ENCODE data around the gene PER2.

DNA sequence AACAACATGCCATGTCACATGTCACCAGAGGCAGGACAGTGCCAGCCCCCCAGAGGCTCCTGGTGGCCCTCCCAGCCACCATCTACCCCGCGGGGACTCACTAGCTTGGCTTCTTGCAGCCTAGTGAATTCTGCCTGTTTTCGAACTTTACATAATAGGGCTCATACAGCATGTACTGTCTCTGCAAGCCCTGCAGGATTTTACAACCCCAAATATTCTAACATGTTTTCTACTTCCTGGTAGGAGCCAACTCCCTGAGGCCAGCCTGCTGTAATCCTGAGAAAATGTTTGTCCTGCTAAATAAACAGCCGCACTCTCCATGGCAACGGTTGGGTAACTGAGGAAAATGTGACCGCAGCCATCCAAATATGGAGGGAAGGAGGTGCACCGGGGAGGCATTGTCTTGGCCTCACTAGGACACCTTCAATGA, 2.7 kb downstream of the PER2 start:
- TF ChIP-seq, protein P1, sequence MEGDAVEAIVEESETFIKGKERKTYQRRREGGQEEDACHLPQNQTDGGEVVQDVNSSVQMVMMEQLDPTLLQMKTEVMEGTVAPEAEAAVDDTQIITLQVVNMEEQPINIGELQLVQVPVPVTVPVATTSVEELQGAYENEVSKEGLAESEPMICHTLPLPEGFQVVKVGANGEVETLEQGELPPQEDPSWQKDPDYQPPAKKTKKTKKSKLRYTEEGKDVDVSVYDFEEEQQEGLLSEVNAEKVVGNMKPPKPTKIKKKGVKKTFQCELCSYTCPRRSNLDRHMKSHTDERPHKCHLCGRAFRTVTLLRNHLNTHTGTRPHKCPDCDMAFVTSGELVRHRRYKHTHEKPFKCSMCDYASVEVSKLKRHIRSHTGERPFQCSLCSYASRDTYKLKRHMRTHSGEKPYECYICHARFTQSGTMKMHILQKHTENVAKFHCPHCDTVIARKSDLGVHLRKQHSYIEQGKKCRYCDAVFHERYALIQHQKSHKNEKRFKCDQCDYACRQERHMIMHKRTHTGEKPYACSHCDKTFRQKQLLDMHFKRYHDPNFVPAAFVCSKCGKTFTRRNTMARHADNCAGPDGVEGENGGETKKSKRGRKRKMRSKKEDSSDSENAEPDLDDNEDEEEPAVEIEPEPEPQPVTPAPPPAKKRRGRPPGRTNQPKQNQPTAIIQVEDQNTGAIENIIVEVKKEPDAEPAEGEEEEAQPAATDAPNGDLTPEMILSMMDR (IDR thresholded peaks at IDR 0.05) = no peak
- no peak for TF ChIP-seq POLR2A (IDR thresholded peaks at IDR 0.05)
